NCI-H1694 treated with DMSO at 0.1 percent for 48 hours (cell line): ENCODE data around the gene INPP5E.

Experiments
- DNase-seq: peaks from one replicate; lab custom pipeline; 2025; lab: John Stamatoyannopoulos, UW

Gene INPP5E

GRCh38 chr9:136439481-136440408, at the start of gene INPP5E:
Gene INPP5E (minus strand): TSS chr9:136439845. CDS start chr9:136439419, 426 bp downstream.
- no peak for DNase-seq

- DNase-seq, result no peak
Observed at GRCh38 chr9:136488247-136489214, 48.9 kb upstream of the INPP5E start.

GRCh38 chr9:136487672-136488071, 48.0 kb upstream of the INPP5E start:
- no peak for DNase-seq

- DNase-seq, result no peak
Observed at GRCh38 chr9:136486823-136487620, 47.4 kb upstream of the INPP5E start.

- DNase-seq, result no peak
Observed at GRCh38 chr9:136486131-136486530, 46.5 kb upstream of the INPP5E start.

GRCh38 chr9:136485049-136486045, 45.7 kb upstream of the INPP5E start:
- DNase-seq, result peak; percentile 49

GRCh38 chr9:136484153-136485048, 44.8 kb upstream of the INPP5E start:
- DNase-seq, result no peak

GRCh38 chr9:136483589-136484152, 44.0 kb upstream of the INPP5E start:
- peak; percentile 66 for DNase-seq

GRCh38 chr9:136482793-136483588, 43.3 kb upstream of the INPP5E start, which contains the start of gene SEC16A:
Gene SEC16A (minus strand): TSS chr9:136483040. CDS start chr9:136477615, 5,425 bp downstream.
- peak; percentile 96 for DNase-seq

GRCh38 chr9:136482046-136482792, 42.6 kb upstream of the INPP5E start:
- DNase-seq, result no peak

GRCh38 chr9:136481558-136481957, 41.9 kb upstream of the INPP5E start:
- no peak for DNase-seq

GRCh38 chr9:136476369-136477150, 36.9 kb upstream of the INPP5E start:
- DNase-seq, result no peak

- no peak for DNase-seq
Observed at GRCh38 chr9:136474974-136475865, 35.6 kb upstream of the INPP5E start.

GRCh38 chr9:136474021-136474640, 34.5 kb upstream of the INPP5E start:
- DNase-seq, result no peak

- DNase-seq, result no peak
Observed at GRCh38 chr9:136473354-136473721, 33.7 kb upstream of the INPP5E start.
